Activated naive CD4-positive, alpha-beta T cell treated with Interleukin-2 at 50 U/mL for 16 hours (primary cell): ENCODE results near the gene CWH43.
"Not testable (repeated sequence)": the region's sequence is repeated elsewhere in the genome, so short reads cannot be mapped to it uniquely, and the experiment has no call there.

Experiments
- DNase-seq: peaks from one replicate; pipeline ENCODE4 v3.0.0-alpha.2; 2020

CWH43 gene

DNA sequence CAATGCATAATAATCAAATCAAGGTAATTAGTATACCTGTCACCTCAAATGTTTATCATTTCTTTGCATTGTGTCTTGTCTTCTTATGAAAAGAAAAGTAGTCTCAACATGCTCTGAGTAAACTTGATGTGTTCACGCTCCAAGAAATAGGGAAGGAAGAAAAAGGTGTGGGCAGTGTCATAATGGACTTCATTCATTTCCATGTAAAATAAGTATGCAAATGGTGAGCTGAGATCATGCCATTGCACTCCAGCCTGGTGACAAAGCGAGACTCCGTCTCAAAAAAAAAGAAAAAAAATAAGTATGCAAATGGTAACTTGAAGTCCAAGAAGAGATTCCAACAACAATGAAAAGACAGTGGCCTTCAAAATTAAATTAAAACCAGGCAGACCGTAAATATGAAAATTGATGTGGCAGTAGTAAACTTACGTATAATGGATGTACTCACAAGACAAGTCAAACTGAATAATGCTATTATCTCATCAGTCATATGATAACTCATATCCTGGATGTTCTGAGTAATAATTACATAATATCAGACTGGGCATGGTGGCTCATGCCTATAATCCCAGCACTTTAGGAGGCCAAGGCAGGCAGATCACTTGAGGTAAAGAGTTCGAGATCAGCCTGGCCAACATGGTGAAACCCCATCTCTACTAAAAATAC, 6.0 kb upstream of the CWH43 start:
- DNase-seq: no peak

DNA sequence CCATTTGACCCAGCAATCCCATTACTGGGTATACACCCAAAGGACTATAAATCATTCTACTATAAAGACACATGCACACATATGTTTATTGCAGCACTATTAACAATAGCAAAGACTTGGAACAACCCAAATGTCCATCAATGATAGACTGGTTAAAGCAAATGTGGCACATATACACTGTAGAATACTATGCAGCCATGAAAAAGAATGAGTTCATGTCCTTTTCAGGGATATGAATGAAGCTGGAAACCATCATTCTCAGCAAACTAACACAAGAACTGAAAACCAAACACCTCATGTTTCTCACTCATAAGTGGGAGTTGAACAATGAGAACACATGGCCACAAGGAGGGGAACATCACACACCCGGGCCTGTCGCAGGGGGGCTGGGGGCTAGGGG, 2.1 kb upstream of the CWH43 start:
- not testable (repeated sequence) for DNase-seq

DNA sequence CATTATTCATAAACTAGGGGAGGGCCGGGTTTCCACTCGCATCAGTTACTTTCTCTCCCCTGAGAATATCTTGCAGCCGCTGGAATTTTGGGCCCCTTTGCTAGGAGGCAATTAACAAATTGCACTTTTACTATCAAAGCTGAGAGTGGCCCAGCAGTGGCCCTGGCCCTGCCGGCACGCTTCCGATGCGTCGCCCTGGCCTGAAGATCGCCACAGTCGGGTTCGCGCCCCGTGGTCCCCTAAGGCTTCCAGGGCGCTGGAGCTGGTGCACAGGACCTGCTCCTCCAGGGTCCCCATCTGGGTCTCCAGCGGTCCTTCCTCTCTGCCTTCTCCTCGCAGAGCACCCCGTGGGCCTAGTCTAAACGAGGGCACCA, 486 bp upstream of the CWH43 start:
- no peak for DNase-seq

DNA sequence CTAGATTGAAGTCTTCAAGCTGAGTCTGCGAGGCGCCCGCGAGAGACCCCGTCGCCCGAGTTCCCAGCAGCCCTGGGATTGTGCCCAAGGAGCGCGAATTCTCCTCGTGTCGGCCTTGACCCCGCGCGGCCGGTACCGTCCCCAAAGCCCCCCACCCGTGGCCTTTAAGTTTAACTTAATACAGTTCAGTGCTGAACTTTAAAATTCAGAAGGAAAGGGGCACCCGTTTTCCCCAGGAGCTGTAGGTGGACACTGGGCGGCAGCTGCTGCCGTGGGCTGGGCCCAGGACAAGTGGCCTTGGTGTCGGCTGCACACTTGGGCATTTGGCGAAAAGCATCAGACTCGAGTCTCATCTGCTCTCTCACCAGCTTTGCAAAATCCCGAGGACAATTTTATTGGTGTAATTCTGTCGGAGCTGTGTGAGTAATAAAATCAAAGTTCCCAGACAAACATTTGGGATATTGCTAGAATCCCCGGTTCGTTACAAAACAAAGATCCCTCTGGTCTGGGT, 634 bp downstream of the CWH43 start:
- no peak for DNase-seq

DNA sequence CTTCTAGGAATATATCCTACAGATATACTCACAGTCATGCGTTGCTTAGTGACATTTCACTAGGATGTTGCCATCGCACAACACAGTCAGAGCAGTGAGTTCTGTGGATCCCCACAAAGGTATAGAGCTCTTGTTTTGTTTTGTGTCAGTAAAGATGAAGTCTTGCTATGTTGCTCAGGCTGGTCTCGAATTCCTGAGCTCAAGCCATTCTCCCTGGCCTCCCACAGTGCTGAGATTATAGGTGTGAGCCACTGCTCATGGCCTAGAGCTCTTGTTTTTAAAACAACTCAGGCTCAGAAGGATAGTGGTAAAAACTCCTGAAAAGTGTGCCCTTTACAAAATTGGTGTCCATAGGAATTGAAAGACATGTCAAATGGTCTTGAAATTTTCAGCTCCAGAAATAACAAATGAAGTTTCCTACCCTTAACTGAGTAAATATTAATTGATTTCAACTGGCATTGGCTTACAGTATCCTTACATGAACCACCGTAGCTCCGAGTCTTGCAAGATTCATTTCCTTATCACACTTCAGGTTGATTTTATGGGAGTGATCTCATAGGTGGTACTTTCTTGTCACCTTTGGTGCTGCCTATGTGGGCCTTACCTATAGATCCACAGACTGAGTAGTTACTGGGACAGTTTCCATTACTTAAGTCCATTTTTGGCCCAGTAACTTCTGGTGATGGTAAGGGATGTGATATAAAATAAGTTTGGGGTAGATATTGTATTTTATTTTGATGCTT, 3.6 kb downstream of the CWH43 start:
- DNase-seq: no peak

DNA sequence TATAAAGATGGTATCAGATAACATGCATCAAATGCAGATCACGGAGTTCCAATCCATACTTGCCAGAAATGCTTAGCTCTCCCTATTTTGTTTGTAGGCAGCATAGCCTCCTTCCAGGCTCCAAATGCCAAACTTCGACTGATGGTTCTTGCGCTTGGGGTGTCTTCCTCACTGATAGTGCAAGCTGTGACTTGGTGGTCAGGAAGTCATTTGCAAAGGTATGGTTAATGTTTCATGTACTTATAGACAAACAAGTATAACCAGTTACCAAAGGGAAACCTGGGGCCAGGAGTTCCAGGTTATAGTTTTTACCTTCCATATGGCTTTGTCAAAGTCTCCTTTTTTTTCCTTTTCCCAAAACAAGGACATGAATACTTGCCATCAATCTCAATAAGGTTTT, 5.3 kb downstream of the CWH43 start:
- no peak for DNase-seq

DNA sequence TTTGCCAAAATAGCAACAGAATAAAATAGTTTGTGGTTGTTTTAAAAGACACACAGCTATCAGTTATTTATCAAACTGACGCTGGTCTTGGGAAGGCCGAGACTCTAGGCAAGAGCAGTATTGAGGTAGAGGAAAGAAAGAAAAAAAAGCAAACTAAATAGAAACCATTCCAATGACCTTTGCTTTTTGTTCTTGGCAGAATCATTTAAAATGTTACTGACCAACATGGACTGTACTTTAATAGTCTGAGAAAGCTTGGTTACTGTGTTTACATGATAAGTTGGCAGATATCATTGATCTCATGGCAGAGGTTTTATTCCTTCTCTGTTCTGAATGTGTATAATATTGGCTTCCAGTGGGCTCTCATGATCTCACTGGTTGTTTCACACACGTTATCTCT, 11.9 kb downstream of the CWH43 start:
- no peak for DNase-seq

DNA sequence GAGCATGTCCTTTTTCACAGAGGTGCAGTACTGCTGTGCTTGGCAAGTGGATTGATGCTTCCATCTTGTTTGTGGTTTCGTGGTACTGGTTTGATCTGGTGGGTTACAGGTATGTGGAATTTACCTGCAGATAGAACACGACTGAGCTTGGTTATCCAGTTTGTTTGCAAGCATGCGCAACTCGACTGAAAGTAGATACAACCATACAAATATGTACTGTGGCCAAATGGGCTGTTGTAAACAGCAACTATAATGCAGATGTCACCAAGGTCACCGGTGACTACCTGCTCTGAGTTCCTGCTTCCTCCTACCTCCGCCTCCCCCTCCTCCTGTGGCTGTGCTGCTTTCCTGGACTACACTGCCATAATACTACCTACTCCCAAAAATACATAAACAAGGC, 12.4 kb downstream of the CWH43 start:
- no peak for DNase-seq

DNA sequence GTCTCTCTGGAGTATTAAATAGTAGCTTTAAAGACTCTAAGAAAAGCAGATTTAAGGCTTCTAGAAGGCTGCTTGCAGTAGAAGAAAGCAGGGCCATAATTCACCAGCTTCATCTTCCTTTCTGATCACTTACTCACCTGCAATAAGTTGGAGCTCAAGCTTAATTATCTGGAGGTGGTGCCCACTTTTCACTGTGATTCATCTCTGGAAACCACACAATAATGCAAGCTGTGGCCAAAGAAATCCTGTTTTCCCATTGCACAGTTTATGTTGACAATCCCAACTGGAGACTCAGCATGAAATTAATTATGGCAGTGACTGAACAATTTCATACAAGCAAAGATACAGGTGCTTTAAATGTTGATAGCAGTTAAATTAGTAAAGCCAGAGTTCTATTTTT, 14.7 kb downstream of the CWH43 start:
- DNase-seq: no peak

DNA sequence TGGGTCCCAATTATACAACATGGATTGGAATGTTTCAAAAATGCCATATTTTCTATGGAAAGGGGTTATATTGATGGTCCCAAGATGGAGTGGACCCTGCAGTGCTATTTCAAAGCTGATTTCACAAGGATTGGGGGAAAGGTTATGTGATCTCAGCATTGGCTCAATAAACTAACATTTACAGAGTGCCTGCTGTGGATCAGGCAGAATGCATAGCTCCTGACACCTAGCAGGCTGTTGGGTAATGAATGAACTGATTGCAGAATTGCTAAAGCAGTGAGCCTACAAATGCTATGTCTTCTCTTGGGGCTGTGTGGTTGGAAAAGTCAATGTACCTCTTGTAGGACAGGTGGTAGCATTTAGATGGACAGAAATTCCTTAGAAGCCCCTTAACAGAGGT, 16.9 kb downstream of the CWH43 start:
- no peak for DNase-seq

DNA sequence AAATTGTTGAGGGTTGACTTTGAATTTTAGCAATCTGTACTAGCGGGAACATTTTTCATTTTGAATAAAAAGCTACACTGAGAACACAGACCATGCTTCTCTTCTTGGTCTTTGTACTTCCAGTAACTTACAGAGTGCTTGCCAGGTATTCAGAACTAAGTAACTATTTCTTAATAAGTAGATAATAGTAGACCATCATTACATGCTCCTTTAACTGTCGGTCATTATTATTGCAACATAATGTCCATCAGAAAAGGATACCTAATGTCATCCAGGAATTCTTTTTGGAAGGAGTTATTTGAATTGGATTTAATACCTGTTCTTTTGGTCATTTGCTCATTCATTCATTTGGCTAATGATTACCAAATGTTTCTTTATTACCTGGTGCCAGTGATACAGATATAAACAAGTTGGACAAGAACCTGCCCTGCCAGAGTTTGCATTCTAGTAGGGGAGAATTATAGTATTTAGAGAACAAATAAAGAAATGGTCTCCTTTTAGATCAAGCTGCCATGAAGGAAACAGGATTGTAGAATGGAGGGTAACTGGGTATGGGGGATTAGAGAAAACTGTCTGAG, 32.7 kb downstream of the CWH43 start:
- DNase-seq: no peak

DNA sequence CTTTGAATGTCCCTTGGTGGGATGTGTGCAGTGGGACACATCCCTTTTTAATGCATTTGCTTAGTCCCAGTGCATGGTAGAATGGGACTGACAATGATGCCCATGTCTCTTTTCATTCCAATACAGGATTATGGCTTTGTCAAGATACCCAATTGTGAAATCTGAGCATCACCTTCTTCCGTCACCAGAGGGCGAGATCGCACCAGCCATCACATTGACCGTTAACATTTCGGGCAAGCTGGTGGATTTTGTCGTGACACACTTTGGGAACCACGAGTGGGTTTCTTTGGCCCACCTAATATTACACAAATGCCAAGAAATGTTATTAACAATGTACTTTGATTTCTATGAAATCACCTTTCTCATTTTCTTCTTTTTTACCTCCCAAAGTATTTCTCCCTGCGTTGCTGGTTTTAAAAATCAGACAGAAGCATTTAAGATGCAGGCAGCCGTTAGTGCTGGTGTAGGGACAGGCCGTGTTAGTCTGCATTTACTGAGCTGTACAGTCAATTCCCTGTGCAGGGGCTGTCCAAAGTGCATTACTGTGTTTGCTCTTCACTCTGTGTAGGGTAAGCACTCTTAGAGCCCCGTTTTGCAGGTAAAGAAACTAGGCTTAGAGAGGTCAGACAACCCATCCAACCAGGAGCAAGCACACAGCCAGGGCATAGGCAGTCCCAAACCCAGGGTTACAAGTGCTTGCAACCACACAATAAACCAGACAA, 46.5 kb downstream of the CWH43 start:
- no peak for DNase-seq

DNA sequence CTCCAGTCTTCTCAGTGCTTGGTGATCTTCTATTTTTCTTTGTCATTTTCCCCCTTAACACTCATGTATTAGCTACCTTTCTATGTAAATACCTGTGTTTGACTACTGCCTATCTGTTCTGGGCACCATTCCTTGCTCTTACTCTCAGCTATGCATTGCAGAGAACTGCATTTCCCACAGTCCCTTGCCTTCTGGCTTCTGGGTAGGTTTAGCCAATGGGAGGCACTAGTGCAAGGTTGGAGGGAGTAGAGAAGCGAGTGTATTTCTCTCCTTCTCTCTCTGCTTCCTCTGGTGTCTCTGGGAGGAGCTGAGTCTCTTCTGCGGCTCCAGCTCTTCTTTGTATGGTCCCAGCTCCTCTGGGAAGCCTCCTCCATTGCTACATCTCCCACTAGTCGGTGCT, 50.5 kb downstream of the CWH43 start:
- no peak for DNase-seq

DNA sequence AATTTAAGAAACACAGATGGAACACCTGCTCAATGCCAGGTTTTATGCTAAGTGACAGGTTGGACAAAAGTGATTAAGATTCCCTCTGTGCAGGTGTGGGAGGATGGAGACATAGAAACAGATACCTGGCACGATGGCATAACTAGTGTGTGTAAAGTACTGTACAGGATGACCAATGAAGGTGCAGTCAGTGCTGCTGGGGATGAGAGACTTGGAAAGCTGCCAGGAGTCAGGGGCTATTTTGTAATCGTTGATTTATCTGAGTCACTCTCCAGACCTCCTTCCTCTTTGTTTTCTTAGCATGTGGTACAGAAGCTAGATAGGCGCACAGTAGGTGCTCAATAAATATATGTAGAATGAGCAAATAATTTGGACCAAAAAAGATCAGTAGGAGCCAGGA, 58.2 kb downstream of the CWH43 start:
- no peak for DNase-seq

DNA sequence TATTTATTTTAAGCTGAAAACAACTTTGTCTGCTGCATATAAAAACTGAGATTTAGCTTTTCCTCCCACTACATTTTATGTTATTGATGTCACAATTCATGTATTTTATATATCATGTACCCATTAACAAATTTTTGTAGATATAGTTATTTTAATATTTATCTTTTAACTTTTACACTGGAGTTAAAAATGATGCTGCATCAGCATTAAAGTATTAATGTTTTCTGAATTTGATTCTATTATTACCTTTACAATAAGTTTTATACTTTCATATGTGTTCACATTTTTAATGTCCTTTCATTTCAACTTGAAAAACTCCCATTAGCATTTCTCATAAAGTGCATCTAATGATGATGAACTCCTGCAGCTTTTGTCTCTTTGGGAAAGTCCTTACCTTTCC, 72.2 kb downstream of the CWH43 start:
- no peak for DNase-seq

DNA sequence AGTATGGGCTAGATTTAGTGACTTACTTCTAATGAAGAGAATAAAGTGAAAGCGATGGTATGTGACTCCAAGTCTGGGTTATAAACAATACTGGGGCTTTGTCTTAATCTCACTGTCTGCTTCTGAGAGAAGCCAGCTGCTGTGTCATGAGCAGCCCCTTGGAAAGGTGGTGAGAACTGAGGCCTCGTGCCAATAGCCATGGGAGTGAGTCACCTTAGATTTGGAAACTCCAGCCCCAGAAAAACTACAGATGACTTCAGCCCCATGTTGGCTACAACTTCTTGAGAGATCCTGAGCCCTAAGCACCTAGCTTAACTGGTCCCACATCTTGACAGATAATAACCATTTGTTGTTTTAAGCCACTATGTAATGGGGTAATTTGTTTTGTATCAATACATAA, 77.6 kb downstream of the CWH43 start:
- DNase-seq: no peak

DNA sequence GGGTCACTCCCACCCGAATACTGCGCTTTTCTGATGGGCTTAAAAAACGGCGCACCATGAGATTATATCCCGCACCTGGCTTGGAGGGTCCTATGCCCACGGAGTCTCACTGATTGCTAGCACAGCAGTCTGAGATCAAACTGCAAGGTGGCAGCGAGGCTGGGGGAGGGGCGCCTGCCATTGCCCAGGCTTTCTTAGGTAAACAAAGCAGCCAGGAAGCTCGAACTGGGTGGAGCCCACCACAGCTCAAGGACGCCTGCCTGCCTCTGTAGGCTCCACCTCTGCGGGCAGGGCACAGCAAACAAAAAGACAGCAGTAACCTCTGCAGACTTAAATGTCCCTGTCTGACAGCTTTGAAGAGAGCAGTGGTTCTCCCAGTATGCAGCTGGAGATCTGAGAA, 86.1 kb downstream of the CWH43 start:
- DNase-seq: not testable (repeated sequence)

DNA sequence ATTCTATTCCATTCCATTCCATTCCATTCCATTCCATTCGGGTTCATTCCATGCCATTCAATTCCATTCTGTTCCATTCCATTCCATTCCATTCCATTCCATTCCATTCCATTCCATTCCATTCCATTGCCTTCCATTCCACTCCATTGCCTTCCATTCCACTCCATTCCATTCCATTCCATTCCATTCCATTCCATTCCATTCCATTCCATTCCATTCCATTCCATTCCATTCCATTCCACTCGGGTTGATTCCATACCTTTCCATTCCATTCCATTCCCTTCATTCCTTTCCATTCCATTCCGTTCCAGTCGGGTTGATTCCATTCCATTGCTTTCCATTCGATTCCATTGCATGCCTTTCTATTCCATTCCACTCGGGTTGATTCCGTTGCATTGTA, 105.8 kb downstream of the CWH43 start:
- DNase-seq: not testable (repeated sequence)

DNA sequence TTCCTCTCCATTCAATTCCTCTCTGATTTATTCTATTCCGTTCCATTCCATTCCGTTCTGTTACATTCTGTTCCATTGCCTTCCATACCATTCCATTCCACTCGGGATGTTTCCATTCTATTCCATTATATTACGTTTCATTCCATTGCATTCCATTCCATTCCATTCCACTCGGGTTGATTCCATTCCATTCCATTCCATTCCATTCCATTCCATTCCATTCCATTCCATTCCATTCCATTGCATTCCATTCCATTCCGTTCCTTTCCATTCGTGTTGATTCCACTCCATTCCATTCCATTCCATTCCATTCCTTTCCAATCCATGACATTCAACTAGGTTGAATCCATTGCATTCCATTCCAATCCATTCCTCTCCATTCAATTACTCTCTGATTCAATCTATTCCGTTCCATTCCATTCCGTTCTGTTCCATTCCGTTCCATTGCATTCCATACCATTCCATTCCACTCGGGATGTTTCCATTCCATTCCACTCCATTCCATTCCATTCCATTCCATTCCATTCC, 106.6 kb downstream of the CWH43 start:
- not testable (repeated sequence) for DNase-seq

DNA sequence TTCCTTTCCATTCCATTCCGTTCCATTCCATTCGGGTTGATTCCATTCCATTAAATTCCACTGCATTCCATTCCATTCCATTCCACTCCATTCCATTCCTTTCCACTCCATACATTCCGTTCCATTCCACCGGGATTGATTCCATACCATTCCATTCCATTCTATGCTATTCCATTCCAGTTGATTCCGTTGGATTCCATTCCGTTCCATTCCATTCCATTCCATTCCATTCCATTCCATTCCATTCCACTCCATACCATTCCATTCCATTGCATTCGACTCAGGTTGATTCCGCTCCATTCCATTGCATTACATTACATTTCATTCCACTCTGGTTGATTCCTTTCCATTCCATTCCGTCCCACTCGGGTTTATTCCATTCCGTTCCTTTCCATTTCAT, 110.1 kb downstream of the CWH43 start:
- not testable (repeated sequence) for DNase-seq

DNA sequence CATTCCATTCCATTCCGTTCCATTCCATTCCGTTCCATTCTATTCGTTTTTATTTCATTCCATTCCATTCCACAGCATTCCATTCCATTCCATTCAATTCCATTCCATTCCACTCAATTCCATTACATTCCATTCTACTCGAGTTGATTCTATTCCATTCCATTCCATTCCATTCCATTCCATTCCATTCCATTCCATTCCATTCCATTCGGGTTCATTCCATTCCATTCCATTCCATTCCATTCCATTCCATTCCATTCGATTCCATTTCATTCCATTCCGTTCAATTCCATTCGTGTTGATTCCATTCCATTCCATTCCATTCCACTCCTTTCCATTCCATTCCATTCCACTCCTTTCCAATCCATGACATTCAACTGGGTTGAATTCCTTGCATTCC, 110.6 kb downstream of the CWH43 start:
- not testable (repeated sequence) for DNase-seq

DNA sequence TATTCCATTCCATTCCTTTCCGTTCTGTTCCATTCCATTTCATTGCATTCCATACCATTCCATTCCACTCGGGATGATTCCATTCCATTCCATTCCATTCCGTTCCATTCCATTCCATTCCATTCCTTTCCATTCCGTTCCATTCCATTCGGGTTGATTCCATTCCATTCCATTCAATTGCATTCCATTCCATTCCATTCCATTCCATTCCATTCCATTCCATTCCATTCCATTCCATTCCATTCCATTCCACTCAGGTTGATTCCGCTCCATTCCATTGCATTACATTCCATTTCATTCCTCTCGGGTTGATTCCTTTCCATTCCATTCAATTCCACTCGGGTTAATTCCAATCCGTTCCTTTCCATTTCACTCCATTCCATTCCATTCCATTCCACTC, 111.0 kb downstream of the CWH43 start:
- not testable (repeated sequence) for DNase-seq

DNA sequence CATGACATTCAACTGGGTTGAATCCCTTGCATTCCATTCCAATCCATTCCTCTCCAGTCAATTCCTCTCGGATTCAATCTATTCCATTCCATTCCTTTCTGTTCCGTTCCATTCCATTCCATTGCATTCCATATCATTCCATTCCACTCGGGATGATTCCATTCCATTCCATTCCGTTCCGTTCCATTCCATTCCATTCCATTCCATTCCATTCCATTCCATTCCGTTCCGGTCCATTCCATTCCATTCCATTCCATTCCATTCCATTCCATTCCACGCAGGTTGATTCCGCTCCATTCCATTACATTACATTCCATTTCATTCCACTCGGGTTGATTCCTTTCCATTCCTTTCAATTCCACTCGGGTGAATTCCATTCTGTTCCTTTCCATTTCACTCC, 111.4 kb downstream of the CWH43 start:
- DNase-seq: not testable (repeated sequence)
